Mesenchymal stem cell (in vitro differentiated cells and primary cell): ENCODE data around the gene AACS.

ENCODE experiments used
- DNase-seq: peaks from one replicate; pipeline ENCODE4 v3.0.0-alpha.2; 2013
- H2AFZ ChIP-seq: one replicate; pipeline ENCODE4 v1.6.1; 2013; ENCODE audit warnings: low read depth, mild to moderate bottlenecking, control low read depth, inconsistent platforms, low read length, moderate library complexity
- H2AK5ac ChIP-seq: 2 replicates; pipeline ENCODE4 v1.6.1; 2013; ENCODE audit warnings: low read length, moderate library complexity, mild to moderate bottlenecking, inconsistent platforms; ENCODE audit not compliant: severe bottlenecking
- H2BK120ac ChIP-seq: one replicate; pipeline ENCODE4 v1.6.1; 2013; ENCODE audit warnings: low read depth, mild to moderate bottlenecking, inconsistent platforms, low read length, moderate library complexity
- H2BK12ac ChIP-seq, 2 experiments: one replicate each; pipeline ENCODE4 v1.6.1; 2013; ENCODE audit warnings: inconsistent platforms in 2 of 2, low read length in 2 of 2, mild to moderate bottlenecking in 2 of 2, moderate library complexity in 2 of 2, control low read depth in 1 of 2
- H2BK15ac ChIP-seq: one replicate; pipeline ENCODE4 v1.6.1; 2013; ENCODE audit warnings: mild to moderate bottlenecking, low read depth, inconsistent platforms; ENCODE audit not compliant: poor library complexity, severe bottlenecking
- H2BK5ac ChIP-seq: 2 replicates; pipeline ENCODE4 v1.6.1; 2013; ENCODE audit warnings: low read depth, mild to moderate bottlenecking, low read length, control low read depth, inconsistent platforms; ENCODE audit not compliant: poor library complexity, severe bottlenecking
- H3K14ac ChIP-seq, 2 experiments: one replicate each; pipeline ENCODE4 v1.6.1; 2013; ENCODE audit warnings: inconsistent platforms in 2 of 2, low read length in 2 of 2, control low read depth in 1 of 2, mild to moderate bottlenecking in 1 of 2, moderate library complexity in 1 of 2
- H3K18ac ChIP-seq, 2 experiments: one replicate each; pipeline ENCODE4 v1.6.1; 2013; ENCODE audit warnings: inconsistent platforms in 2 of 2, low read length in 2 of 2, control low read depth in 1 of 2, low read depth in 1 of 2, mild to moderate bottlenecking in 1 of 2
- H3K23ac ChIP-seq, 2 experiments: one replicate each; pipeline ENCODE4 v1.6.1; 2013; ENCODE audit warnings: inconsistent platforms in 2 of 2, low read length in 2 of 2, mild to moderate bottlenecking in 2 of 2, moderate library complexity in 2 of 2, control low read depth in 1 of 2
- H3K27ac ChIP-seq: 2 replicates; pipeline ENCODE4 v1.5.1; 2013; ENCODE audit warnings: mild to moderate bottlenecking, moderate library complexity, low read length, control low read depth, inconsistent platforms; ENCODE audit not compliant: poor library complexity, severe bottlenecking
- H3K27me3 ChIP-seq, 2 experiments: 2 replicates each; pipeline versions ENCODE4 v1.6.1 to v1.7.0; 2013; ENCODE audit warnings: low read length in 2 of 2, mild to moderate bottlenecking in 2 of 2, moderate library complexity in 2 of 2, control low read depth in 1 of 2, inconsistent platforms in 1 of 2; ENCODE audit not compliant: control insufficient read depth in 1 of 2, insufficient read depth in 1 of 2
- H3K36me3 ChIP-seq, 2 experiments: 2 replicates each; pipeline versions ENCODE4 v1.6.1 to v1.7.0; 2013; ENCODE audit warnings: low read length in 2 of 2, control low read depth in 1 of 2, inconsistent platforms in 1 of 2, low read depth in 1 of 2, mild to moderate bottlenecking in 1 of 2; ENCODE audit not compliant: insufficient read depth in 2 of 2, control insufficient read depth in 1 of 2
- H3K4ac ChIP-seq, 2 experiments: one replicate each; pipeline ENCODE4 v1.6.1; 2013; ENCODE audit warnings: inconsistent platforms in 2 of 2, low read length in 2 of 2, mild to moderate bottlenecking in 2 of 2, moderate library complexity in 2 of 2, control low read depth in 1 of 2, low read depth in 1 of 2
- H3K4me1 ChIP-seq: 2 replicates; pipeline ENCODE4 v1.6.1; 2013; ENCODE audit warnings: low read depth, low read length, control low read depth; ENCODE audit not compliant: control insufficient read depth, insufficient read depth
- H3K4me2 ChIP-seq: 2 replicates; pipeline ENCODE4 v1.6.1; 2013; ENCODE audit warnings: low read length, mild to moderate bottlenecking, inconsistent platforms; ENCODE audit not compliant: poor library complexity, severe bottlenecking
- H3K4me3 ChIP-seq, 2 experiments: 2 replicates each; pipeline versions ENCODE4 v1.5.1 to v1.7.0; 2013; ENCODE audit warnings: low read length in 2 of 2, mild to moderate bottlenecking in 2 of 2, control low read depth in 1 of 2, low read depth in 1 of 2; ENCODE audit not compliant: insufficient read depth in 1 of 2
- H3K79me1 ChIP-seq: replicated peaks from 2 replicates; pipeline ENCODE4 v1.6.1; 2013; ENCODE audit warnings: mild to moderate bottlenecking, control low read depth, low read length, inconsistent platforms; ENCODE audit not compliant: poor library complexity, severe bottlenecking
- H3K9ac ChIP-seq: 2 replicates; pipeline ENCODE4 v1.7.0; 2013; ENCODE audit warnings: mild to moderate bottlenecking, low read length, moderate library complexity
- H3K9me3 ChIP-seq: 2 replicates; pipeline ENCODE4 v1.7.0; 2013; ENCODE audit warnings: mild to moderate bottlenecking, low read length; ENCODE audit not compliant: control insufficient read depth
- H4K8ac ChIP-seq: one replicate; pipeline ENCODE4 v1.6.1; 2013; ENCODE audit warnings: inconsistent platforms, mild to moderate bottlenecking, low read length, moderate library complexity
- H4K91ac ChIP-seq: one replicate; pipeline ENCODE4 v1.6.1; 2013; ENCODE audit warnings: mild to moderate bottlenecking, low read length, inconsistent platforms
- WGBS: methylation state at CpG from one replicate; pipeline ENCODE4 v1.1.7; 2013; ENCODE audit warnings: mixed read lengths; 5-methylcytosine and 5-hydroxymethylcytosine counted together

Gene AACS

GRCh38 chr12:125167658-125168057 is 102.4 kb downstream of the AACS start:
- Histone ChIP-seq H2BK15ac (no peak overlapping the region), H3K4me2 (no peak overlapping the region), H3K79me1 (no peaks in the 10 kb centered on the region), H3K4me1 (no peaks in the 10 kb centered on the region), H3K4ac (no peak overlapping the region), H4K8ac (no peak overlapping the region), H3K14ac (no peak overlapping the region), H2AFZ (no peak overlapping the region), H2AK5ac (no peak overlapping the region), H2BK120ac (no peak overlapping the region), H2BK12ac (no peak overlapping the region), H3K27ac (no peak overlapping the region), H4K91ac (no peak overlapping the region), H3K23ac (no peak overlapping the region), H3K9ac (no peak overlapping the region), H3K18ac (no peak overlapping the region), H3K36me3 (no peaks in the 10 kb centered on the region), H3K9me3 (no peaks in the 10 kb centered on the region), H3K27me3 (peaks cover 16 to 31% of the 10 kb centered on the region in 2 experiments), H3K4me3 (no peak overlapping the region), H2BK5ac (no peak overlapping the region)
- DNase-seq: no peak
- 91% methylated on average over 3 of the region's 3 CpGs for WGBS

- no peak overlapping the region for H3K4ac ChIP-seq
- no peak overlapping the region for H3K4me2 ChIP-seq
- no peak overlapping the region for H2BK5ac ChIP-seq
- H3K27me3 ChIP-seq: peaks cover 23 to 44% of the 10 kb centered on the region in 2 experiments
- H2AFZ ChIP-seq: no peak overlapping the region
- H3K79me1 ChIP-seq: no peaks in the 10 kb centered on the region
- H4K91ac ChIP-seq: no peak overlapping the region
- no peak overlapping the region for H3K18ac ChIP-seq
- no peak overlapping the region for H4K8ac ChIP-seq
- no peak overlapping the region for H2BK15ac ChIP-seq
- WGBS: 69% methylated on average over 2 of the region's 2 CpGs
- no peaks in the 10 kb centered on the region for H3K4me1 ChIP-seq
- no peaks in the 10 kb centered on the region for H3K9me3 ChIP-seq
- no peak for DNase-seq
- no peak overlapping the region for H3K27ac ChIP-seq
- H3K4me3 ChIP-seq: no peak overlapping the region
- H3K14ac ChIP-seq: no peak overlapping the region
- H3K23ac ChIP-seq: no peak overlapping the region
- H2BK120ac ChIP-seq: no peak overlapping the region
- no peak overlapping the region for H2AK5ac ChIP-seq
- H3K9ac ChIP-seq: no peak overlapping the region
- no peaks in the 10 kb centered on the region for H3K36me3 ChIP-seq
- H2BK12ac ChIP-seq: no peak overlapping the region
Measured at GRCh38 chr12:125169451-125169850, 104.2 kb downstream of the AACS start.

GRCh38 chr12:125169870-125170269 is 104.6 kb downstream of the AACS start:
- Histone ChIP-seq H3K9ac (no peak overlapping the region), H2AFZ (no peak overlapping the region), H3K27me3 (peaks cover 26 to 46% of the 10 kb centered on the region in 2 experiments), H3K4me1 (no peaks in the 10 kb centered on the region), H3K4ac (no peak overlapping the region), H3K14ac (no peak overlapping the region), H2BK15ac (no peak overlapping the region), H2BK12ac (no peak overlapping the region), H3K23ac (no peak overlapping the region), H2BK120ac (no peak overlapping the region), H3K79me1 (no peaks in the 10 kb centered on the region), H3K9me3 (no peaks in the 10 kb centered on the region), H2AK5ac (no peak overlapping the region), H3K4me3 (no peak overlapping the region), H3K4me2 (no peak overlapping the region), H3K36me3 (no peaks in the 10 kb centered on the region), H3K18ac (no peak overlapping the region), H3K27ac (no peak overlapping the region), H2BK5ac (no peak overlapping the region), H4K8ac (no peak overlapping the region), H4K91ac (no peak overlapping the region)
- 81% methylated on average over 6 of the region's 8 CpGs for WGBS
- no peak for DNase-seq

GRCh38 chr12:125171267-125171666 is 106.0 kb downstream of the AACS start:
- no peak overlapping the region for H2BK12ac ChIP-seq
- no peak overlapping the region for H3K4me2 ChIP-seq
- WGBS: 44% methylated on average over 1 of the region's 3 CpGs
- H2AFZ ChIP-seq: no peak overlapping the region
- no peak overlapping the region for H2BK120ac ChIP-seq
- no peaks in the 10 kb centered on the region for H3K79me1 ChIP-seq
- H3K14ac ChIP-seq: no peak overlapping the region
- H3K4ac ChIP-seq: no peak overlapping the region
- H3K23ac ChIP-seq: no peak overlapping the region
- no peak overlapping the region for H3K4me3 ChIP-seq
- no peak overlapping the region for H4K8ac ChIP-seq
- no peak overlapping the region for H2AK5ac ChIP-seq
- H3K27me3 ChIP-seq: peaks cover 35 to 51% of the 10 kb centered on the region in 2 experiments
- no peak for DNase-seq
- H2BK15ac ChIP-seq: no peak overlapping the region
- no peak overlapping the region for H2BK5ac ChIP-seq
- H3K18ac ChIP-seq: no peak overlapping the region
- H3K27ac ChIP-seq: no peak overlapping the region
- no peaks in the 10 kb centered on the region for H3K36me3 ChIP-seq
- peaks cover 7% of the 10 kb centered on the region for H3K9me3 ChIP-seq
- H3K9ac ChIP-seq: no peak overlapping the region
- H4K91ac ChIP-seq: no peak overlapping the region
- no peaks in the 10 kb centered on the region for H3K4me1 ChIP-seq
